Measurements from ENCODE around the gene SETDB1. TPM values are rescaled to one million over a fixed set of nuclear protein-coding genes. Genes with fewer than 3 reads are reported as not detected.

SETDB1 gene
- total and polyA plus RNA-seq, 2 of the 13 experiments (the other 11 are each of a cell fraction or from before 2014, with no cell fraction given), result 33.1 to 34.6 TPM

DNA sequence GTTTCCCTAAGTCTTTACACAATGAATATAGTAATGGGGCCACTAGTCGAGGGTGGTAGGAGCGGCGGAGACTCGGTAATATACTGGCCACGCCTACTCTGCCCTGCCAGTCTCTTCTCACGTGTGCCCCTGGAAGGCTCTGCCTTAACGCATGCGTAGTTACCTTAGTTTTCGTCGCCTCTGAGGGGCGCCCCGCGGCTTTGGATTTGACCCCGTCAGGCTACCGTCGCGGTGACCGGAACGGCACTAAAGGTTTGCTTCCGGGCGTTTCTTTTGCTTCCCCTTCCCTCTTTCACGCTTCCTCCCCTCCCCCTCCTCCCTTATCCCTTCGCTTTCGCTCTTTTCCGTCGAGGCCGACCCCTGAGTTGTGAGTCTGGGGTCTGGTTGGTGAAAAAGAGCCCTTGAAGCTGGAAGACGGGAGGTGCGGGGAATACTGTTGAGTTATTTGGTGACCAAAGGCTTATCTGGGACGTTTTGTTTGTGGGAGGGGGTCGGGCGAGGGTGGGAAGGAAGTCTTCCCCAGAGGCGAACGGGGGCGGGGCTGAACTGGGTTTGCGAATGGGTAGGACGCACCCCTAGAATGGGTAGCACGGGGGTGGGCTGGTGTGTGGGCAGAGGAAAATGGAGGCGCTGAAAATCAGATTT is at the start of gene SETDB1 (continued):
- TF ChIP-seq TRIM22 (IDR thresholded peaks at IDR 0.05), result no peak
- TF ChIP-seq ARID2 (CRISPR knock-in tag; IDR thresholded peaks at IDR 0.05; ENCODE audit: borderline replicate concordance), result no peak
- TF ChIP-seq ZNF451 (CRISPR knock-in tag; IDR thresholded peaks at IDR 0.05), result no peak
- no peak for TF ChIP-seq MZF1 (CRISPR knock-in tag; IDR thresholded peaks at IDR 0.05; ENCODE audit: borderline replicate concordance)
- TF ChIP-seq ZNF263 (CRISPR knock-in tag; IDR thresholded peaks at IDR 0.05), result peak; percentile 87
- TF ChIP-seq ZNF543 (CRISPR knock-in tag; IDR thresholded peaks at IDR 0.05), result peak; percentile 59; the same call in 1 of the 2 replicates
- TF ChIP-seq TCF7 (IDR thresholded peaks at IDR 0.05; ENCODE audit: low read depth), result no peak
- no peak for TF ChIP-seq CREBL2 (CRISPR knock-in tag; IDR thresholded peaks at IDR 0.05; ENCODE audit: borderline replicate concordance)
- TF ChIP-seq, protein P1, sequence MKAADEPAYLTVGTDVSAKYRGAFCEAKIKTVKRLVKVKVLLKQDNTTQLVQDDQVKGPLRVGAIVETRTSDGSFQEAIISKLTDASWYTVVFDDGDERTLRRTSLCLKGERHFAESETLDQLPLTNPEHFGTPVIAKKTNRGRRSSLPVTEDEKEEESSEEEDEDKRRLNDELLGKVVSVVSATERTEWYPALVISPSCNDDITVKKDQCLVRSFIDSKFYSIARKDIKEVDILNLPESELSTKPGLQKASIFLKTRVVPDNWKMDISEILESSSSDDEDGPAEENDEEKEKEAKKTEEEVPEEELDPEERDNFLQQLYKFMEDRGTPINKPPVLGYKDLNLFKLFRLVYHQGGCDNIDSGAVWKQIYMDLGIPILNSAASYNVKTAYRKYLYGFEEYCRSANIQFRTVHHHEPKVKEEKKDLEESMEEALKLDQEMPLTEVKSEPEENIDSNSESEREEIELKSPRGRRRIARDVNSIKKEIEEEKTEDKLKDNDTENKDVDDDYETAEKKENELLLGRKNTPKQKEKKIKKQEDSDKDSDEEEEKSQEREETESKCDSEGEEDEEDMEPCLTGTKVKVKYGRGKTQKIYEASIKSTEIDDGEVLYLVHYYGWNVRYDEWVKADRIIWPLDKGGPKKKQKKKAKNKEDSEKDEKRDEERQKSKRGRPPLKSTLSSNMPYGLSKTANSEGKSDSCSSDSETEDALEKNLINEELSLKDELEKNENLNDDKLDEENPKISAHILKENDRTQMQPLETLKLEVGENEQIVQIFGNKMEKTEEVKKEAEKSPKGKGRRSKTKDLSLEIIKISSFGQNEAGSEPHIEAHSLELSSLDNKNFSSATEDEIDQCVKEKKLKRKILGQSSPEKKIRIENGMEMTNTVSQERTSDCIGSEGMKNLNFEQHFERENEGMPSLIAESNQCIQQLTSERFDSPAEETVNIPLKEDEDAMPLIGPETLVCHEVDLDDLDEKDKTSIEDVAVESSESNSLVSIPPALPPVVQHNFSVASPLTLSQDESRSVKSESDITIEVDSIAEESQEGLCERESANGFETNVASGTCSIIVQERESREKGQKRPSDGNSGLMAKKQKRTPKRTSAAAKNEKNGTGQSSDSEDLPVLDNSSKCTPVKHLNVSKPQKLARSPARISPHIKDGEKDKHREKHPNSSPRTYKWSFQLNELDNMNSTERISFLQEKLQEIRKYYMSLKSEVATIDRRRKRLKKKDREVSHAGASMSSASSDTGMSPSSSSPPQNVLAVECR (CRISPR knock-in tag; IDR thresholded peaks at IDR 0.05; ENCODE audit: borderline replicate concordance), result peak; percentile 86
- TF ChIP-seq ZMAT3 (CRISPR knock-in tag; conservative IDR thresholded peaks at IDR 0.05), result no peak
- TF ChIP-seq, protein P2, sequence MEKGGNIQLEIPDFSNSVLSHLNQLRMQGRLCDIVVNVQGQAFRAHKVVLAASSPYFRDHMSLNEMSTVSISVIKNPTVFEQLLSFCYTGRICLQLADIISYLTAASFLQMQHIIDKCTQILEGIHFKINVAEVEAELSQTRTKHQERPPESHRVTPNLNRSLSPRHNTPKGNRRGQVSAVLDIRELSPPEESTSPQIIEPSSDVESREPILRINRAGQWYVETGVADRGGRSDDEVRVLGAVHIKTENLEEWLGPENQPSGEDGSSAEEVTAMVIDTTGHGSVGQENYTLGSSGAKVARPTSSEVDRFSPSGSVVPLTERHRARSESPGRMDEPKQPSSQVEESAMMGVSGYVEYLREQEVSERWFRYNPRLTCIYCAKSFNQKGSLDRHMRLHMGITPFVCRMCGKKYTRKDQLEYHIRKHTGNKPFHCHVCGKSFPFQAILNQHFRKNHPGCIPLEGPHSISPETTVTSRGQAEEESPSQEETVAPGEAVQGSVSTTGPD (CRISPR knock-in tag; IDR thresholded peaks at IDR 0.05), result no peak
- TF ChIP-seq, protein P3, sequence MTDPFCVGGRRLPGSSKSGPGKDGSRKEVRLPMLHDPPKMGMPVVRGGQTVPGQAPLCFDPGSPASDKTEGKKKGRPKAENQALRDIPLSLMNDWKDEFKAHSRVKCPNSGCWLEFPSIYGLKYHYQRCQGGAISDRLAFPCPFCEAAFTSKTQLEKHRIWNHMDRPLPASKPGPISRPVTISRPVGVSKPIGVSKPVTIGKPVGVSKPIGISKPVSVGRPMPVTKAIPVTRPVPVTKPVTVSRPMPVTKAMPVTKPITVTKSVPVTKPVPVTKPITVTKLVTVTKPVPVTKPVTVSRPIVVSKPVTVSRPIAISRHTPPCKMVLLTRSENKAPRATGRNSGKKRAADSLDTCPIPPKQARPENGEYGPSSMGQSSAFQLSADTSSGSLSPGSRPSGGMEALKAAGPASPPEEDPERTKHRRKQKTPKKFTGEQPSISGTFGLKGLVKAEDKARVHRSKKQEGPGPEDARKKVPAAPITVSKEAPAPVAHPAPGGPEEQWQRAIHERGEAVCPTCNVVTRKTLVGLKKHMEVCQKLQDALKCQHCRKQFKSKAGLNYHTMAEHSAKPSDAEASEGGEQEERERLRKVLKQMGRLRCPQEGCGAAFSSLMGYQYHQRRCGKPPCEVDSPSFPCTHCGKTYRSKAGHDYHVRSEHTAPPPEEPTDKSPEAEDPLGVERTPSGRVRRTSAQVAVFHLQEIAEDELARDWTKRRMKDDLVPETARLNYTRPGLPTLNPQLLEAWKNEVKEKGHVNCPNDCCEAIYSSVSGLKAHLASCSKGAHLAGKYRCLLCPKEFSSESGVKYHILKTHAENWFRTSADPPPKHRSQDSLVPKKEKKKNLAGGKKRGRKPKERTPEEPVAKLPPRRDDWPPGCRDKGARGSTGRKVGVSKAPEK (CRISPR knock-in tag; IDR thresholded peaks at IDR 0.05; ENCODE audit: borderline replicate concordance), result peak; percentile 22; the same call in 1 of the 2 replicates
- TF ChIP-seq, protein P4, sequence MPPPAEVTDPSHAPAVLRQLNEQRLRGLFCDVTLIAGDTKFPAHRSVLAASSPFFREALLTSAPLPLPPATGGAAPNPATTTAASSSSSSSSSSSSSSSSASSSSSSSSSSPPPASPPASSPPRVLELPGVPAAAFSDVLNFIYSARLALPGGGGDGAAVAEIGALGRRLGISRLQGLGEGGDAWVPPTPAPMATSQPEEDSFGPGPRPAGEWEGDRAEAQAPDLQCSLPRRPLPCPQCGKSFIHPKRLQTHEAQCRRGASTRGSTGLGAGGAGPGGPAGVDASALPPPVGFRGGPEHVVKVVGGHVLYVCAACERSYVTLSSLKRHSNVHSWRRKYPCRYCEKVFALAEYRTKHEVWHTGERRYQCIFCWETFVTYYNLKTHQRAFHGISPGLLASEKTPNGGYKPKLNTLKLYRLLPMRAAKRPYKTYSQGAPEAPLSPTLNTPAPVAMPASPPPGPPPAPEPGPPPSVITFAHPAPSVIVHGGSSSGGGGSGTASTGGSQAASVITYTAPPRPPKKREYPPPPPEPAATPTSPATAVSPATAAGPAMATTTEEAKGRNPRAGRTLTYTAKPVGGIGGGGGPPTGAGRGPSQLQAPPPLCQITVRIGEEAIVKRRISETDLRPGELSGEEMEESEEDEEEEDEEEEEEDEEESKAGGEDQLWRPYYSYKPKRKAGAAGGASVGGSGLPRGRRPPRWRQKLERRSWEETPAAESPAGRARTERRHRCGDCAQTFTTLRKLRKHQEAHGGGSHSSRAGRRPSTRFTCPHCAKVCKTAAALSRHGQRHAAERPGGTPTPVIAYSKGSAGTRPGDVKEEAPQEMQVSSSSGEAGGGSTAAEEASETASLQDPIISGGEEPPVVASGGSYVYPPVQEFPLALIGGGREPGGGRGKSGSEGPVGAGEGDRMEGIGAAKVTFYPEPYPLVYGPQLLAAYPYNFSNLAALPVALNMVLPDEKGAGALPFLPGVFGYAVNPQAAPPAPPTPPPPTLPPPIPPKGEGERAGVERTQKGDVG (CRISPR knock-in tag; IDR thresholded peaks at IDR 0.05; ENCODE audit: borderline replicate concordance), result no peak
- peak; percentile 92 for TF ChIP-seq DRAP1 (CRISPR knock-in tag; IDR thresholded peaks at IDR 0.05)
